ENCODE results near the gene ASB3. TPM values are rescaled to one million over a fixed set of nuclear protein-coding genes. Genes with fewer than 3 reads are reported as not detected.

ASB3 gene
- total RNA-seq, 4 donors from 2014 or later, result 4.9 to 18.9 (median 11.4) TPM

DNA sequence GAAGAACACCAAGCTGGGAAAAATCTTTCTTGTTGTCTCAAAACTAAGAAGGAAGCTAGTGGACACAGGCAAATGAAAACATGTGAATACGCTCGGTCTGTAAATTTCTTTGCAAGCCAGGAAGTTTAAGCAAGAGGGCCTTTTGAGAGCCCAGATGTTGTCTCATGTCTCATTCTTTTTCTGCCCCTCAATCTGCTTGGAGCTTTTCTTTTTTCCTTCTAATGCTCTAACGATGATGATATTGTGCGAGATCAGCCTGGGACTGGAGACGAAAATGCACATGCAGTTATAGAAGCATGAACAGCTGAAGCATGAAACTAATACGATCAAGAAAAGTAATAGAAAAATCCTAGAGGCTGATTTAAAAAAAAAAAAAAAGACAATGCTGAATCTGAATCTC lies 157.8 kb downstream of the ASB3 start:
- WGBS, 2 donors (ENCODE audit: low coverage in 1 of 2), result 85% methylated on average over 6 of the region's 6 CpGs
- in situ Hi-C loops (cut with MboI; ENCODE audit: low pct_ligation_motif_present in 1 of 4, low pct_unique_long_range_greater_than_20kb in 1 of 4, low sequenced_read_pairs in 3 of 4), result no loop called here

DNA sequence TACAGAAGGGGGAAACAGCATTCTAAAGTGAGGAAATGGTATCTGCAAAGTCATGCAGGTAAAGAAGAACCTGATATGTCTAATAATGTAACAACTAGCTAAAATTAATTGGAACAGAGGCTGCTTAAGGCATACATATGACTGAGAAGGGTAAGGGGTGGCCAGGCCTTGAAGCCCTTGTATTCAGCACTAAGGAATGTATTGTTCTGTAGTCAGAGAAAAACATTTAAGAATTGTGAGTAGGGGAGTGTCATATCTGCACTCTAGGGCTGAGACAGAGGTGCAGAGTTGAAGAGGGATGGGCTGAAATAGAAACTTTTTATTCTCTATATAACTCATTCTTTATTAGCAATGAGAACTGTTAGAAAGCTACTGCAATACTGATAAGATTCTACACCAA lies 164.6 kb downstream of the ASB3 start:
- no peaks in the 10 kb centered on the region for H3K9me3 ChIP-seq
- H3K27me3 ChIP-seq, result no peaks in the 10 kb centered on the region
- TF ChIP-seq POLR2AphosphoS5 (IDR thresholded peaks at IDR 0.05) (no peak), POLR2A (IDR thresholded peaks at IDR 0.05) (no peak), EP300 (IDR thresholded peaks at IDR 0.05; ENCODE audit: low read depth) (no peak)
- TF ChIP-seq, protein P1, sequence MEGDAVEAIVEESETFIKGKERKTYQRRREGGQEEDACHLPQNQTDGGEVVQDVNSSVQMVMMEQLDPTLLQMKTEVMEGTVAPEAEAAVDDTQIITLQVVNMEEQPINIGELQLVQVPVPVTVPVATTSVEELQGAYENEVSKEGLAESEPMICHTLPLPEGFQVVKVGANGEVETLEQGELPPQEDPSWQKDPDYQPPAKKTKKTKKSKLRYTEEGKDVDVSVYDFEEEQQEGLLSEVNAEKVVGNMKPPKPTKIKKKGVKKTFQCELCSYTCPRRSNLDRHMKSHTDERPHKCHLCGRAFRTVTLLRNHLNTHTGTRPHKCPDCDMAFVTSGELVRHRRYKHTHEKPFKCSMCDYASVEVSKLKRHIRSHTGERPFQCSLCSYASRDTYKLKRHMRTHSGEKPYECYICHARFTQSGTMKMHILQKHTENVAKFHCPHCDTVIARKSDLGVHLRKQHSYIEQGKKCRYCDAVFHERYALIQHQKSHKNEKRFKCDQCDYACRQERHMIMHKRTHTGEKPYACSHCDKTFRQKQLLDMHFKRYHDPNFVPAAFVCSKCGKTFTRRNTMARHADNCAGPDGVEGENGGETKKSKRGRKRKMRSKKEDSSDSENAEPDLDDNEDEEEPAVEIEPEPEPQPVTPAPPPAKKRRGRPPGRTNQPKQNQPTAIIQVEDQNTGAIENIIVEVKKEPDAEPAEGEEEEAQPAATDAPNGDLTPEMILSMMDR (IDR thresholded peaks at IDR 0.05), result no peak
- no peak for DNase-seq
- no peak overlapping the region for H3K27ac ChIP-seq
- in situ Hi-C loops (cut with MboI; ENCODE audit: low pct_ligation_motif_present in 1 of 4, low pct_unique_long_range_greater_than_20kb in 1 of 4, low sequenced_read_pairs in 3 of 4) (no loop called here), intact Hi-C loops (cut with DNase I; ENCODE audit: low total_unique reads) (no loop called here)
- H3K36me3 ChIP-seq, result no peaks in the 10 kb centered on the region
- H3K4me1 ChIP-seq, result peaks cover 0 to 3% (median 0%) of the 10 kb centered on the region in 4 donors
- H3K4me3 ChIP-seq, result no peak overlapping the region

More for the DNA sequence above, 157.8 kb downstream of the ASB3 start:
- H3K27ac ChIP-seq, result no peak overlapping the region
- peaks cover 0 to 5% (median 0%) of the 10 kb centered on the region in 4 donors for H3K4me1 ChIP-seq
- H3K36me3 ChIP-seq, result no peaks in the 10 kb centered on the region
- H3K9me3 ChIP-seq, result no peaks in the 10 kb centered on the region
- DNase-seq, result no peak
- intact Hi-C loops (cut with DNase I; ENCODE audit: low total_unique reads), result no loop called here
- TF ChIP-seq EP300 (IDR thresholded peaks at IDR 0.05; ENCODE audit: low read depth) (no peak), POLR2AphosphoS5 (IDR thresholded peaks at IDR 0.05) (no peak), POLR2A (IDR thresholded peaks at IDR 0.05) (no peak)
- TF ChIP-seq, protein P1 (IDR thresholded peaks at IDR 0.05), result no peak
- no peaks in the 10 kb centered on the region for H3K27me3 ChIP-seq
- no peak overlapping the region for H3K4me3 ChIP-seq

DNA sequence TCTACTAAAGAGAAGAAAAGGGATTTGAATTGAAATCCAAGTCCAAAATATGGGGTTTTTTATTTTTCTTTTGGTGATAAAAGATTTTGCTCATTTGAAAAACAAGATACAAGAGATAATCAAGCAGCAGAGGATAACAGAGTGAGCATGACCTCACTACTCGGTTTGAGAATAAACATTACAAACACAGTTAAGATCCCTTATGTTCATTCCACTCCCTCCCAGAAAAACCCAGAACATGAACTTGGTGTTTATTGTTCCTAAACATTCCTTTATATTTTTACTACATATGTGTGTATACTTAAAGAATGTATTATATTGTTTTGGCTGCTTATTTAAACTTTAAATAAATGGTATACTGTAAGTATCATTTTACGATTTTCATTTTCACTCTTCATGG lies 165.8 kb downstream of the ASB3 start:
- no peaks in the 10 kb centered on the region for H3K27me3 ChIP-seq
- intact Hi-C loops (cut with DNase I; ENCODE audit: low total_unique reads), result no loop called here

More for the DNA sequence above, 165.8 kb downstream of the ASB3 start:
- no peak overlapping the region for H3K4me3 ChIP-seq
- H3K27ac ChIP-seq, result no peak overlapping the region
- peaks cover 0 to 3% (median 0%) of the 10 kb centered on the region in 4 donors for H3K4me1 ChIP-seq
- H3K9me3 ChIP-seq, result no peaks in the 10 kb centered on the region
- 49 to 55% methylated on average over 2 of the region's 2 CpGs for WGBS, 2 donors (ENCODE audit: low coverage in 1 of 2)
- H3K36me3 ChIP-seq, result no peaks in the 10 kb centered on the region
- in situ Hi-C loops (cut with MboI; ENCODE audit: low pct_ligation_motif_present in 1 of 4, low pct_unique_long_range_greater_than_20kb in 1 of 4, low sequenced_read_pairs in 3 of 4), result no loop called here
- no peak for DNase-seq
- no peak for TF ChIP-seq POLR2AphosphoS5 (IDR thresholded peaks at IDR 0.05)
- TF ChIP-seq, protein P1 (IDR thresholded peaks at IDR 0.05), result no peak
- TF ChIP-seq POLR2A (IDR thresholded peaks at IDR 0.05), result no peak
- TF ChIP-seq EP300 (IDR thresholded peaks at IDR 0.05; ENCODE audit: low read depth), result no peak

Other genes starting within 250 kb of the ASB3 start
- gene CHAC2, start 19.1 kb downstream of the ASB3 start, total RNA-seq, result 1 to 10 TPM; 1.4 to 2.1 (median 1.5) TPM
- 10 to 100 TPM in 3 of 4 donors, 1 to 10 TPM in 1; 6.4 to 43.8 (median 32.0) TPM for gene ERLEC1, start 91 bp upstream of the ASB3 start, total RNA-seq
- 1 to 10 TPM; 2.5 to 7.4 (median 4.4) TPM for gene GPR75, start 73.0 kb upstream of the ASB3 start, total RNA-seq
- 10 to 100 TPM; 28.5 to 44.8 (median 32.4) TPM for gene PSME4, start 184.0 kb upstream of the ASB3 start, total RNA-seq

All from transverse colon (tissue), 4 donors.